Activated CD4-positive, alpha-beta T cell treated with anti-CD3 and anti-CD28 coated beads for 1 hour (primary cell): Measurements from ENCODE around the gene CCDC33.

Experiments used
- DNase-seq: peaks from one replicate; pipeline ENCODE4 v3.0.0-alpha.2; 2020

Gene CCDC33

GRCh38 chr15:74369084-74369745 lies 133.1 kb downstream of the CCDC33 start:
- no peak for DNase-seq

DNA sequence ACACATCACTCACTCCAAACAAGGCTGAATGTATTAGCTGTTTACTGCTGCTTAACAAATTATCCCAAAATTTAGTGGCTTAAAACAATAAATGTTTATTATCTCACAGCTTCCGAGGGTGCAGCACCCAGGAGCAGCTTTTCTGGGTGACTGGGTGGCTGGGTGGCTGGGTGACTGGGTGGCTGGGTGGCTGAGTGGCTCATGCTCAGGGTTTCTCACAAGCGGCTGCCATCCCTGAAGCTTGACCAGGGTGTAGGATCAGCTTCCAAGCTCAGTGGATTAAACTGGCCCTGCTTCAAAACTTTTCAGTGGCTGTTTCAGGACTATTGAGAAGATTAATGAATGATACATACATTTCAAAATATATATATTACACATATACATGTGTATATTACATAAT lies 133.6 kb downstream of the CCDC33 start:
- DNase-seq = no peak

DNA sequence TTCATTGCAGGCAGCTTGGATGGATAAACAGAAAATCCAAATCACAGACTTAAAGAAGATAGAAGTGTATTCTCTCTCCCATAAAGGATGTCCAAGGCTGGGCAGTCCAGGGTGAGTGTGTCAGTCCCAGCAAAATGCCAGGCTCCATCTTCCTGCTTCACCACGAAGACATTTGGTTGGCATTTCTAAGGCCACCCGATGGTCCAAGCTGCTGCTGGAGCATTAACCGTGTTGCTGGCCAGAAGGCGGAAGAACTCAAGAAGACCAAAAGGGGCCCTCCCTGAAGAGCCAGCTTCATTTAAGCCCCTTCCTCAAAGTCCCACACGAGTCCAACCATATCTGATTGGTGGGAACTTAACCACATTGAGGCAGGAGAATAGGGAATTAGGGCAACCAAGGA lies 134.3 kb downstream of the CCDC33 start:
- no peak for DNase-seq

DNA sequence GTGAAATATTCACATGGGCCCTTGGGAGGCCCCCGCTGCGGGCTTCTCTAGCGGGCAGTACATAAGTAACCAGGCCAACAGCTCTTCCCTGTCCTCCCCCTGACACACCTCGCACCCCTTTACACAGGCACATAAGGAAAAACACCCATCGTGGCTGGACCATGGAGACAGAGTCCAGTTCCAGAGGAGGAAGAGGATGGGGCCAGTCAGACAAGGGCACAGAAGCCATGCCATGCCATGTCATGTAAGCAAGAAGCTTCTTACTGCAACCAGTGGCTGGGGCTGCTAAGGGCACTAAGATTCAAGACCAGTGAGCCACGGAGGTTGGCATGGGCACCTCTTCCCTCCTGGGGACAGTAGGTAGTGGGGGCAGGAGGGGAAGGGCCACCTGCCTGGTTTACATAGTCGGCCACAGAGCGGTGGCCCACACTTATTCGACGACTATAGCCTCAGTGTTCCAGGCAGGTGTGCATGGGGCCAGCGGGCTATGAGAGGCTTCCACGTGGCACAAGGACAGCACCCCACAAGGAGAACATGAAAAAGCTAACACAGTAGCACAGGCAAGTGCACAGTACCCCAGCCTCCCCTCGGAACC lies 137.0 kb downstream of the CCDC33 start:
- no peak for DNase-seq

GRCh38 chr15:74373731-74374647 lies 137.9 kb downstream of the CCDC33 start:
- peak; percentile 89 for DNase-seq

DNA sequence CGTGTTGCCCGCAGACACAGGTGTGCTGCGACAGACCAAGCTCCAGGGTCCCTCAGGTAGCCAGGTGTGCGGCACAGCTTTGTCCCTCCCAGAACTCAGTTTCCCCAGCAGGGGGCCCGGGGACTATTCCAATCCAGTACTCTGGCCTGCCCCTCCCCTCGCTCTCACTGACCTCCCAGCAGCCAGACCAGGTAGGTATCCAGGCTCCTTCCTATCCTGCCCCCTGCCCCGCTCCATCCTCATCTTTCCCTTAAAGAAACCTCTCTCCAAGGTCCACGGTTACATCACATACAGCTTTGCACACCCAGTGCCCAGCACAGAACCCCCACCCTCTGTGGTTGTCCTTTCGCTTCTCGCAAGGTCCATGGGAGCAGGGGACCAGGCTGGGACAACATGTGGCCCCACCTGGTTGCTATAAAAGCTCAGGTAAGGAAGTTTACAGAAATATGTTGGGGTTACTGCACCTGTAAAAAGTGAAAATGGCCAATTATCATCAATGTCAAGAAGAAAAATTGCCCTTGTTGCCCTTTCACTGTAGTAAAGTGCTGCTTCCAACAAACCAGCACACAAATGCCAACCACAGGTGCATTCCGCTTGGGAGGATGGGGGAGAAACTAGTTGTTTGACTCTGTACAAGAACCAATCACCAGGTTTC lies 138.6 kb downstream of the CCDC33 start:
- no peak for DNase-seq

DNA sequence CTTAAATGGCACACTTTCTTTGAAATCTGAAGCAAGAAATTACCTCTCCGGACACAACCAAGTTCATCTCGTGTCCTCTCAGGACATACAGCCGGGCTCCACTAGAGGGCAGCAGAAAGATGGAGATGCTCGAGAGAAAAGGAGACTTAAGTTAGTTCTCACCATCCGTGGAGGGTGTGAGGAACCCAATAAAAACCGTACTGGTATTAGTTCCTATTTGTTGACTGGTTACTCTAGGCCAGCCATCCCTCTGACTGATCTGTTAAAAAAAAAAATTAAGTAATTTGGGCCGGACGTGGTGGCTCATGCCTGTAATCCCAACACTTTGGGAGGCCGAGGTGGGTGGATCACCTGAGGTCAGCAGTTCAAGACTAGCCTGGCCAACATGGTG lies 139.2 kb downstream of the CCDC33 start:
- peak; percentile 65 for DNase-seq

DNA sequence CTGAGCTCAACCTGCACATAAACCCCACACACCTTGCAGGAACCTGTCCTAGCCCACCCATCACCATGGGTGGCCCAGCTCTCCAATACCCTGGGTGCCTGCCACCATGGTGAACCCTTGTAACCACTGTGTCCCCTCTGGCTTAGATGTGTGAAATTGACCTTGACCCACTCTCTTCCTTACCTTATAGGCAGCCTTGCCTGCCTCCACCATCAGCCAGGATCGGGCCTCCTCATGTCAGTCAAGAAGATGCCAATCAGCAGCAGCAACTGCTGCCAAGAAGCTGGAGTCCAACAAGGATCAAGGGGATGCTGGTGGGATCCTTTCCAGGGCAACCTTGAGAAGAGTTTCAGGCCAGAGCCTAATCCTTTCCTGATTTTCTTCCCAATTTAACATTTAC lies 140.1 kb downstream of the CCDC33 start:
- no peak for DNase-seq

DNA sequence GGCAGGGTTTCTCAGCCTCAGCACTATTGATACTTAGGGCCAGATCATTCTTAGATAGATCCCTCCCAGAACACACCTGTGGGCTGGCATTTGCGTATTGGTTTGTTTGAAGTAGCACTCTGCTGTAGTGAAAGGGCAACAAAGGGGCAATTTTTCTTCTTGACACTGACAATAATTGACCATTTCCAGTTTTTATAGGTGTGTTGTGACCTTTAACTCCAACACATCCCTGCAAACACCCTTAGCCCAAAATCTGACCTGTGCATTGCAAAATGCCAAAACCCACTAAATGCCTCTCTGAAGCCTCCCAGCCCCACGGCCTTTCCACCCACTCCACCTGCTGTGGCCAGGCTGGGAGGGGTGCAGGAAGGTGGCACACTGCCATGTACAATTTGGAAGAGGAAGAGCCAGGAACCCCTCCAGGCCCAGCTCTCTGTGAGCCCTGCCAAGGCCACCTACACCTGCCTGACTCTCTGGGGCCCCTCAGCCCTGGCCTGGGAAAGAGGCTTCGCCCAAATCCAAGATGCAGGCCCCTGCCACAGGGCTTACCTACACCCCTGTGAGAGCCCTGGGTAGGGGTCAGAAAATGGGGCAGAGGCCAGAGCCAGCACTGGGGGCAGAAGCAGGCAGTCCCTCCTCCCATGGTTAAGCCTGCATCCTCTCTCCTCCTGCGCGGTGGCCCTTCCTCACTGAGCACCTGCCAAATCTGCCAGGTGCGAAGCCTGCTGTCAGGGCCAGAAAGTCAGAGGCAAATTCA lies 140.9 kb downstream of the CCDC33 start:
- no peak for DNase-seq

GRCh38 chr15:74377831-74378766 lies 142.0 kb downstream of the CCDC33 start:
- DNase-seq = no peak

- no peak for DNase-seq
Measured at GRCh38 chr15:74378848-74379247, 142.7 kb downstream of the CCDC33 start.

DNA sequence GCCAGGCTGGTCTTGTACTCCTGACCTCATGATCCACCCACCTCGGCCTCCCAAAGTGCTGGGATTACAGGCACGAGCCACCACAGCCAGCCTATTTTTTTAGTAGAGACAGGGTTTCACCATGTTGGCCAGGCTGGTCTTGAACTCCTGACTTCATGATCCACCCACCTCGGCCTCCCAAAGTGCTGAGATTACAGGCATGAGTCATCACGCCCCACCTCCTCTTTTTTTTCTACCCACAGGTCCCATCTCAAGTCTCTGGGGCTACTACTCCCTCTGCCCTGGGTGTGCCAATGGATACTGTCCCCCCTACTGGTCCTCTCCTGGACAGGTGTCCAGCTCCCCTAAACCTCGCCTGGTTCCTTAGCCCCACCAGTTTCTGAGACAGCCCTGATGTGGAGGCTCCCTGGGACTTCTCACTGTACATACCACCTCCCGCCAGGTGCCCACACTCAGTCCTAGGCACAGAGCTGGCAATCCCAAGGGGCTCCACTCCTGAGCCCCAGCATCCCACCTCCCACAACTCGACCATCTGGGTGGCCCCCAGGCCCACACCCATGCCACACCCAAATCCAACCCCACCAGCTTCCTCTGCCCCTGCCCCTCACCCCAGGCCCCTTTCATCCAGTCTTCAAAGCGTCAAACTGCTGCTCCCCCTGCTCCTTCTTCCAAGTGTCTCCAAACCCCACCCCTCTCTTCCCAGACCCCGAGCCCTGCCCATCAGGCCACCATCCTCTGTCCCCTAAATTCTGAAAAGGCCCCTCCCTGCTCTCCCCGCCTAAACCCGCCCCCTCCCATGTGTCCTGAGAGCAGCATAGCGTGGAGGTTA lies 144.4 kb downstream of the CCDC33 start:
- DNase-seq = no peak

DNA sequence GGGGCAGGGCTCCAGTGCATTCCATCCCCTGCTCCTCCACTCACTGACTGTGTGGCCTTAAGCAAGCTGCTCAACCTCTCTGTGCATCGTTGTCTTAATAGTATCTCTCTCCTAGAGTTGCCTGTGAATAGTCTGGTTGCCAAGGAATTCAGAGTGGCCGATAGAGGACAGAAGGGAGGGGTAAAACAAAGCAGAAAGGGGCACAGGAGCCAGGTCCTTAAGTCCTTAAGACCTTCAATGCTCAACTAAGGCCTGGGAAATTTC lies 145.0 kb downstream of the CCDC33 start:
- DNase-seq = no peak

GRCh38 chr15:74381481-74381880 lies 145.4 kb downstream of the CCDC33 start:
- DNase-seq = no peak

DNA sequence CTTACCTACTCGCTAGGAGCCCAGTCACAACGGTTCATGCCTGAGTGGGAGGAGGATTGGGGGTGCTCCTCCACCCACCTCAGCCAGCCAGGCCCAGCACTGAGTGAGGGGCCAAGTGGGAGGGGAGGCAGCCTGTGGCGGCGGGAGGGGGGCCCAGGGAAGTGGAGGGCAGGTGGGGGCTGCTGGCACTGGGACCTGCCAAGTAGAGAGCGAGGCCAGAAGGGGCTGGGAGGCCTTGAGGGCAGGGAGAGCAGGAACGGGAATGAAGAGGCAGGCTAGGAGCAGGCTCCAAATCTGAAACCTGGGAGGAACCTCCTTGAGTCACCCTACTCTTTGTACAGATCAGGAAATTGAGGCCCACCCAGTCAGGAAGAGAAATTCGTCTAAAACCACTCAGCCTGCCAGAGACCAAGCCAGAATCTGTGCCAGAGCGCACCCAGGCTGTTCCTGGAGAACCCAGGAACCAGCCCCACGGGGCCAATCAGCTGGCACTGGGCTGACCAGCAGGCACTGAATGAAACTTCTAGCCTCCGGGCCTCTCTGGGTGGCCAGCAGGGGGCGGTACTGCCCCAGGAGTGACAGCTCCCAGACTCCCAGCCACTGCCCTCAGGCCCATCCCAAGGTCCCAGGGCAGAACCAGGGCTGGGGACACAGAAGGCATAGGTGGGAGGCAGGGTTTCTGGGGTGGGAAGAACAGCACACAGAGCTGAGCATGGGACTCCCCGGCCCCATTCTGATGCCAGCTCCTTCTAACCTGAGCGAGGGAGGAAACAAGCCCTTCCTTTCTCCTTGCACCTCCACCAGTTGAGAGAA lies 146.1 kb downstream of the CCDC33 start:
- peak; percentile 65 for DNase-seq

DNA sequence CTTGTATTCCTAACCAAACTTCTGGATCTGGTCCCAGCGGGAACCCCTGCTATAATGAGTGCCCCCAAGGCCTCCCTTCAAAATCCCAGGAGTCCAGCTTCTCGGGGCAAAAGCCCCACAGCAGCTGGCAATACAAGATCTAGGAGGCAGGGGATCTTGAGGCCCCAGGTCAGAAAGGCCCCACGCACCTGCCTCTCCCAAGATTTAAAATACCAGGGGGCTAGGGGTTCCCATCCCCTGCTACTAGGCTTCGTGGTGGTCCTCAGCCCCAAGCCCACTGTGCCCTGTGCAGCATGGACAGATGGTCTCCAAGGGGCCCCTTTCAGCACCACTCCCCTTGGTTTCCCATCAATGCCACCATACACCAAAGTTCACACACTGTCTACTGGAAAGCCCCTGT lies 147.2 kb downstream of the CCDC33 start:
- DNase-seq = no peak

- peak; percentile 38 for DNase-seq
Measured at GRCh38 chr15:74383695-74384565, 147.8 kb downstream of the CCDC33 start.

DNA sequence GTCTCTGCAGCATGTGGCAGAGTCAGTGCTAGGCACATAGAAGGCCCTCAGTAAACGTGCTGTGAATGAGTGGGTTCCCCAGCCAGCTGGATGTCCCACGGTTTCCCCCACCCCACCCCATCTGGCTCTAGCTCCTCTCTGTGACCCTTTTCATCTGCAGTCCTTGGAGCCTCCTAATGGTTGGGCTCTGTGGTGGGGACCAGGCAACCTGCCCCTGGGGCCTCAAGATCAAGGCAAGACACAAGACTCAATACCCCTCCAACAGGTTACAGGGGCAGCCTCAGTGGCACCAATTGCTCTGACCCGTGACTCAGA lies 148.4 kb downstream of the CCDC33 start:
- DNase-seq = no peak
